HT1080 (cell line): ENCODE data around the gene ABLIM2. TPM values are rescaled to one million over a fixed set of nuclear protein-coding genes. Genes with fewer than 3 reads are reported as not detected.
A peak's percentile ranks its signal among the peaks of the same experiment; 100 is the strongest.

Experiments used
- DNase-seq: peaks from one replicate; pipeline ENCODE4 v3.0.0-alpha.2; 2015; ENCODE audit warnings: low read depth
- total RNA-seq: library from RNA; depleted of rRNA; stranded (reverse); fragments of >200 nt; shearing (Covaris generic); gene quantifications from 2 replicates; pipeline ENCODE4 v1.2.3, GENCODE V29; 2014

Gene ABLIM2
- total RNA-seq, 1 experiment from 2014 or later: 0.19 TPM

- no peak for DNase-seq
These were observed 107.9 kb downstream of the ABLIM2 start for GRCh38 chr4:8050555-8051206.

- no peak for DNase-seq
These were observed 108.4 kb downstream of the ABLIM2 start for GRCh38 chr4:8050180-8050554.

GRCh38 chr4:8048856-8049676, 109.5 kb downstream of the ABLIM2 start:
- DNase-seq: no peak

- DNase-seq: no peak
These were observed 110.6 kb downstream of the ABLIM2 start for GRCh38 chr4:8047837-8048678.

- DNase-seq: peak; percentile 21
These were observed 111.6 kb downstream of the ABLIM2 start for GRCh38 chr4:8046925-8047541.

GRCh38 chr4:8045909-8046308, 112.7 kb downstream of the ABLIM2 start:
- DNase-seq: no peak

GRCh38 chr4:8044699-8045098, 113.9 kb downstream of the ABLIM2 start:
- no peak for DNase-seq

- DNase-seq: no peak
These were observed 114.4 kb downstream of the ABLIM2 start for GRCh38 chr4:8044244-8044643.

GRCh38 chr4:8043596-8043995, 115.0 kb downstream of the ABLIM2 start:
- DNase-seq: no peak

- no peak for DNase-seq
These were observed 116.7 kb downstream of the ABLIM2 start for GRCh38 chr4:8041868-8042267.

- DNase-seq: no peak
These were observed 117.4 kb downstream of the ABLIM2 start for GRCh38 chr4:8041172-8041571.

- no peak for DNase-seq
These were observed 118.0 kb downstream of the ABLIM2 start for GRCh38 chr4:8040607-8041006.

GRCh38 chr4:8039853-8040252, 118.8 kb downstream of the ABLIM2 start:
- DNase-seq: no peak

GRCh38 chr4:8039290-8039689, 119.3 kb downstream of the ABLIM2 start:
- no peak for DNase-seq

- no peak for DNase-seq
These were observed 119.8 kb downstream of the ABLIM2 start for GRCh38 chr4:8038719-8039251.

- DNase-seq: no peak
These were observed 120.5 kb downstream of the ABLIM2 start for GRCh38 chr4:8038083-8038482.

- no peak for DNase-seq
These were observed 121.4 kb downstream of the ABLIM2 start for GRCh38 chr4:8037150-8037769.

- peak; percentile 81 for DNase-seq
These were observed 123.2 kb downstream of the ABLIM2 start for GRCh38 chr4:8035371-8035780.

- DNase-seq: no peak
These were observed 124.6 kb downstream of the ABLIM2 start for GRCh38 chr4:8033829-8034528.

- DNase-seq: no peak
These were observed 125.4 kb downstream of the ABLIM2 start for GRCh38 chr4:8033067-8033755.
